Measurements from ENCODE around the gene CRACDL.

DNA sequence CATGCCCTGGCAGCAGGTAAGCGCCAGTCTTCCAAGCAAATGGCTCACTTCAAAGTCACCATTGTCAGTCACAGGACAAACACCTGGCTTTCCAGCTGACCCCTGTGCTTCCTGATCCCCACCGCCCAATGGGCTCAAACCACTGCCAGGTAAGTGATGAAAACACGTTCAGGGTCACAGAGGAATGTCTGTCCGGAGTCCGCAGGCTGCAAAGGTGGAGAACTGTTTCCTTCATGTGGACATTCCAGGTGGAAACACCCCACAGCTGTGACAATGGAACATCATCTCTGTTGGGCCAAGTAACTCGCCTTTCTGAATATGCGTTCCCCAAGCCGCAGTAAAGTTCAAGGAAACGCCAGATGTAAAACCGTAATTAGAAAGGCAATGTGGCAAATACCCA, 86.0 kb downstream of the CRACDL start:
- TF ChIP-seq, protein P1, sequence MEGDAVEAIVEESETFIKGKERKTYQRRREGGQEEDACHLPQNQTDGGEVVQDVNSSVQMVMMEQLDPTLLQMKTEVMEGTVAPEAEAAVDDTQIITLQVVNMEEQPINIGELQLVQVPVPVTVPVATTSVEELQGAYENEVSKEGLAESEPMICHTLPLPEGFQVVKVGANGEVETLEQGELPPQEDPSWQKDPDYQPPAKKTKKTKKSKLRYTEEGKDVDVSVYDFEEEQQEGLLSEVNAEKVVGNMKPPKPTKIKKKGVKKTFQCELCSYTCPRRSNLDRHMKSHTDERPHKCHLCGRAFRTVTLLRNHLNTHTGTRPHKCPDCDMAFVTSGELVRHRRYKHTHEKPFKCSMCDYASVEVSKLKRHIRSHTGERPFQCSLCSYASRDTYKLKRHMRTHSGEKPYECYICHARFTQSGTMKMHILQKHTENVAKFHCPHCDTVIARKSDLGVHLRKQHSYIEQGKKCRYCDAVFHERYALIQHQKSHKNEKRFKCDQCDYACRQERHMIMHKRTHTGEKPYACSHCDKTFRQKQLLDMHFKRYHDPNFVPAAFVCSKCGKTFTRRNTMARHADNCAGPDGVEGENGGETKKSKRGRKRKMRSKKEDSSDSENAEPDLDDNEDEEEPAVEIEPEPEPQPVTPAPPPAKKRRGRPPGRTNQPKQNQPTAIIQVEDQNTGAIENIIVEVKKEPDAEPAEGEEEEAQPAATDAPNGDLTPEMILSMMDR (optimal IDR thresholded peaks at IDR 0.05 in 1 of 3, IDR thresholded peaks at IDR 0.05 in 1 of 3, conservative IDR thresholded peaks at IDR 0.05 in 1 of 3; ENCODE audit: extremely low read depth in 1 of 3, insufficient read depth in 2 of 3, low read length in 3 of 3) = no peak
- TF ChIP-seq EZH2 (IDR thresholded peaks at IDR 0.05; ENCODE audit: low read length) = no peak

Data from keratinocyte (primary cell).